Type B pancreatic cell (in vitro differentiated cells): ENCODE data around the gene ACAD9. TPM values are rescaled to one million over a fixed set of nuclear protein-coding genes. Genes with fewer than 3 reads are reported as not detected.

Source experiments
- DNase-seq: peaks from one replicate; pipeline ENCODE4 v3.0.0; 2021; ENCODE audit warnings: mixed read lengths; ENCODE audit not compliant: unreplicated experiment; ENCODE audit errors: extremely low spot score
- H3K27ac Mint-ChIP-seq: 2 replicates; pipeline ENCODE4 v1.8.0; 2021; ENCODE audit warnings: mild to moderate bottlenecking, mixed read lengths
- H3K27me3 Mint-ChIP-seq: 2 replicates; pipeline ENCODE4 v1.8.0; 2021; ENCODE audit warnings: mixed read lengths
- H3K36me3 Mint-ChIP-seq: 2 replicates; pipeline ENCODE4 v1.8.0; 2021; ENCODE audit warnings: mixed read lengths
- H3K4me1 Mint-ChIP-seq: one replicate; pipeline ENCODE4 v1.8.0; 2021; ENCODE audit warnings: mixed read lengths; ENCODE audit not compliant: unreplicated experiment
- H3K4me3 Mint-ChIP-seq: 2 replicates; pipeline ENCODE4 v1.8.0; 2021; ENCODE audit warnings: mild to moderate bottlenecking, mixed read lengths
- H3K9me3 Mint-ChIP-seq: 2 replicates; pipeline ENCODE4 v1.8.0; 2021; ENCODE audit warnings: mixed read lengths
- CTCF ChIP-seq: fragments of 200-600 bp; sonication (generic); conservative IDR thresholded peaks from 2 replicates; pipeline ENCODE4 v1.5.0; 2021; ENCODE audit warnings: antibody characterized with exemption, mild to moderate bottlenecking
- total RNA-seq: library from RNA; stranded (reverse); gene quantifications from 2 replicates; pipeline ENCODE4 v1.2.1, GENCODE V29; 2021; ENCODE audit warnings: low replicate concordance

ACAD9 gene
- total RNA-seq, 1 donor from 2014 or later: 56.1 TPM

GRCh38 chr3:128867200-128868125, 12.0 kb upstream of the ACAD9 start:
- H3K9me3 Mint-ChIP-seq: no peaks in the 10 kb centered on the region
- H3K27ac Mint-ChIP-seq: no peak overlapping the region
- H3K36me3 Mint-ChIP-seq: no peaks in the 10 kb centered on the region
- peaks cover 15% of the 10 kb centered on the region for H3K4me1 Mint-ChIP-seq
- H3K4me3 Mint-ChIP-seq: no peak overlapping the region
- DNase-seq: no peak
- no peaks in the 10 kb centered on the region for H3K27me3 Mint-ChIP-seq
- no peak for TF ChIP-seq CTCF

GRCh38 chr3:128870347-128870746, 9.1 kb upstream of the ACAD9 start:
- Mint-ChIP-seq H3K9me3 (no peaks in the 10 kb centered on the region), H3K27ac (no peak overlapping the region), H3K27me3 (no peaks in the 10 kb centered on the region), H3K36me3 (no peaks in the 10 kb centered on the region), H3K4me1 (peaks cover 5% of the 10 kb centered on the region), H3K4me3 (no peak overlapping the region)
- no peak for DNase-seq
- TF ChIP-seq CTCF: no peak

- no peak overlapping the region for H3K4me3 Mint-ChIP-seq
- no peak overlapping the region for H3K27ac Mint-ChIP-seq
- H3K4me1 Mint-ChIP-seq: peaks cover 11% of the 10 kb centered on the region
- TF ChIP-seq CTCF: no peak
- no peaks in the 10 kb centered on the region for H3K27me3 Mint-ChIP-seq
- no peak for DNase-seq
- H3K9me3 Mint-ChIP-seq: no peaks in the 10 kb centered on the region
- no peaks in the 10 kb centered on the region for H3K36me3 Mint-ChIP-seq
Observed at GRCh38 chr3:128872282-128872681, 7.1 kb upstream of the ACAD9 start.

DNA sequence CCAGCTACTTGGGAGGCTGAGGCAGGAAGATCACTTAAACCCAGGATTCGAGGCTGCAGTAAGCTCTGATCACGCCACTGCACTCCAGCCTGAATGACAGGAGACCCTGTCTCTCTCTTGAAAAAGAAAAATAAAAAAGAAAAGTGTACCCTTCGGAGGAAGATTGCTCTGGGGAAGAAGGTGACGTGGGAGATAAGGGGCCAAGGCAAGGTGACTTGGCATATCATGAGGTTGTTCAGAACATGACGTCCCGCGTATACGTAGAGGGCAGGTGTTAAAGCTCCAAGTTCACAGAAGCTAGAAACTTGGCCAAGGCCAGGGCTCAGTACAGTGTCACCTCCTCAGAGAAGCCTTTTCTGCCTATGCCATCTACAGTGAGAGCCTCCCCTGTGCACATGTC, 6.7 kb upstream of the ACAD9 start:
- Mint-ChIP-seq H3K9me3 (no peaks in the 10 kb centered on the region), H3K4me1 (peaks cover 15% of the 10 kb centered on the region), H3K4me3 (no peak overlapping the region), H3K27me3 (no peaks in the 10 kb centered on the region), H3K36me3 (peaks cover 3% of the 10 kb centered on the region), H3K27ac (no peak overlapping the region)
- DNase-seq: no peak
- no peak for TF ChIP-seq CTCF

- Mint-ChIP-seq H3K4me1 (peaks cover 21% of the 10 kb centered on the region), H3K9me3 (no peaks in the 10 kb centered on the region), H3K36me3 (peaks cover 3% of the 10 kb centered on the region), H3K4me3 (no peak overlapping the region), H3K27ac (no peak overlapping the region), H3K27me3 (no peaks in the 10 kb centered on the region)
- no peak for TF ChIP-seq CTCF
- no peak for DNase-seq
Observed at GRCh38 chr3:128873244-128874022, 6.0 kb upstream of the ACAD9 start.
